Prostate gland (tissue), 2 donors: ENCODE data around the gene PMPCB.

Experiments used
- CTCF ChIP-seq, 4 experiments: fragments of 200-600 bp in 2 of 4; fragments of 450-650 bp in 2 of 4; sonication (generic) in 2 of 4; IDR thresholded peaks; 1 replicate in 3 of 4; 2 replicates in 1 of 4; pipeline ENCODE4 v1.5.1; 2016 to 2019; ENCODE audit warnings: antibody characterized with exemption in 4 of 4, mild to moderate bottlenecking in 2 of 4, moderate library complexity in 2 of 4
- POLR2A ChIP-seq: fragments of 450-650 bp; IDR thresholded peaks from one replicate; pipeline ENCODE4 v1.6.1; 2016; ENCODE audit warnings: antibody characterized with exemption, mild to moderate bottlenecking
- POLR2AphosphoS5 ChIP-seq: sonication (generic); formaldehyde crosslinking; IDR thresholded peaks from one replicate; pipeline ENCODE4 v1.6.1; 2017; ENCODE audit warnings: antibody characterized with exemption

- TF ChIP-seq POLR2A (no peak), CTCF (IDR thresholded peaks at IDR 0.05) (no peak), POLR2AphosphoS5 (peak; percentile 73)
Observed at GRCh38 chr7:103347507-103348267, 50.5 kb downstream of the PMPCB start, which contains the start of gene PSMC2.
